Peyer's patch (tissue), 4 donors: Measurements from ENCODE around the gene CFAP97. TPM values are rescaled to one million over a fixed set of nuclear protein-coding genes. Genes with fewer than 3 reads are reported as not detected.
A peak's percentile ranks its signal among the peaks of the same experiment; 100 is the strongest.
"Not testable (repeated sequence)": the region's sequence is repeated elsewhere in the genome, so short reads cannot be mapped to it uniquely, and the experiment has no call there.

Experiments used
- DNase-seq, 3 donors: peaks; one replicate each; pipeline ENCODE4 v3.0.0-alpha.2; 2017 to 2019
- H3K27ac ChIP-seq, 4 donors: fragments of 200-600 bp; sonication (generic); one replicate each; pipeline ENCODE4 v1.5.1; 2016 to 2019
- H3K27me3 ChIP-seq, 2 donors: fragments of 200-600 bp; sonication (generic); one replicate each; pipeline ENCODE4 v1.5.1; 2019
- H3K36me3 ChIP-seq, 3 donors: fragments of 200-600 bp; sonication (generic); one replicate each; pipeline ENCODE4 v1.5.1; 2016 to 2019
- H3K4me1 ChIP-seq, 4 donors: fragments of 200-600 bp; sonication (generic); one replicate each; pipeline ENCODE4 v1.5.1; 2016 to 2019
- H3K4me3 ChIP-seq, 4 donors: fragments of 200-600 bp; sonication (generic); 1 replicate in 3 of 4; 2 replicates in 1 of 4; pipeline ENCODE4 v1.5.1; 2016 to 2019; ENCODE audit warnings: mild to moderate bottlenecking in 1 of 4
- H3K9me3 ChIP-seq, 4 donors: fragments of 200-600 bp; sonication (generic); one replicate each; pipeline ENCODE4 v1.5.1; 2016 to 2019; ENCODE audit warnings: mild to moderate bottlenecking in 1 of 4
- CTCF ChIP-seq, 6 experiments: fragments of 450-650 bp in 4 of 6; fragments of 200-600 bp in 2 of 6; sonication (generic) in 1 of 6; IDR thresholded peaks; one replicate each; pipeline ENCODE4 v1.5.1; 2017 to 2019; ENCODE audit warnings: antibody characterized with exemption in 6 of 6, mild to moderate bottlenecking in 3 of 6, moderate library complexity in 1 of 6
- POLR2A ChIP-seq, 2 donors: fragments of 450-650 bp; IDR thresholded peaks; one replicate each; pipeline ENCODE4 v1.5.1; 2017; ENCODE audit warnings: antibody characterized with exemption in 2 of 2, mild to moderate bottlenecking in 2 of 2, moderate library complexity in 2 of 2
- total RNA-seq, 4 donors: library from RNA; depleted of rRNA; stranded (reverse); fragments of >200 nt; gene quantifications; one replicate each; pipeline ENCODE4 v1.1.0, GENCODE V29; 2016

The CFAP97 gene
- total RNA-seq, 4 donors from 2014 or later: 10.9 to 32.2 (median 12.7) TPM

GRCh38 chr4:185209031-185209851 is 5.4 kb upstream of the CFAP97 start, which contains the start of gene SNX25:
Gene SNX25, plus strand, starts transcription at chr4:185209598. Its CDS starts 229 bp downstream, at chr4:185209827.
- H3K27ac ChIP-seq: peak within 1 kb of the TSS; percentile 83 to 93 (median 86)
- H3K27me3 ChIP-seq: no peaks in the 10 kb centered on the region
- H3K4me3 ChIP-seq: peak within 1 kb of the TSS; percentile 61 to 93 (median 74)
- no peaks in the 10 kb centered on the region for H3K36me3 ChIP-seq
- H3K4me1 ChIP-seq: peaks cover 0 to 23% (median 6%) of the 10 kb centered on the region in 4 donors
- peak; percentile 47 to 84 for TF ChIP-seq POLR2A (IDR thresholded peaks at IDR 0.05)
- peak in 5 of 6 experiments; percentile 7 to 39 (median 33) for TF ChIP-seq CTCF (IDR thresholded peaks at IDR 0.05)
- DNase-seq: peak; percentile 89 to 95 (median 93)
- no peaks in the 10 kb centered on the region for H3K9me3 ChIP-seq

GRCh38 chr4:185207466-185207865 is 3.7 kb upstream of the CFAP97 start:
- no peak for DNase-seq
- no peak for TF ChIP-seq CTCF (IDR thresholded peaks at IDR 0.05)
- no peak for TF ChIP-seq POLR2A (IDR thresholded peaks at IDR 0.05)
- peaks cover 0 to 25% (median 8%) of the 10 kb centered on the region in 4 donors for H3K4me1 ChIP-seq
- no peak overlapping the region for H3K27ac ChIP-seq
- H3K9me3 ChIP-seq: no peaks in the 10 kb centered on the region
- no peak overlapping the region for H3K4me3 ChIP-seq
- no peaks in the 10 kb centered on the region for H3K27me3 ChIP-seq
- H3K36me3 ChIP-seq: no peaks in the 10 kb centered on the region

- DNase-seq: no peak
- Histone ChIP-seq H3K27ac (no peak overlapping the region), H3K4me1 (peaks cover 0 to 29% (median 8%) of the 10 kb centered on the region in 4 donors), H3K27me3 (no peaks in the 10 kb centered on the region), H3K36me3 (no peaks in the 10 kb centered on the region), H3K9me3 (no peaks in the 10 kb centered on the region), H3K4me3 (no peak overlapping the region)
- TF ChIP-seq CTCF (IDR thresholded peaks at IDR 0.05) (no peak), POLR2A (IDR thresholded peaks at IDR 0.05) (no peak)
Observed at GRCh38 chr4:185205697-185206342, 2.0 kb upstream of the CFAP97 start.

- peak overlapping the region in 1 of 4 donors; percentile 97 for H3K27ac ChIP-seq
- not testable (repeated sequence) for H3K27me3 ChIP-seq, DNase-seq, H3K9me3 ChIP-seq, H3K36me3 ChIP-seq, H3K4me3 ChIP-seq
- peaks cover 0 to 29% (median 6%) of the 10 kb centered on the region in 4 donors for H3K4me1 ChIP-seq
Observed at GRCh38 chr4:185205073-185205472, 1.3 kb upstream of the CFAP97 start.

- DNase-seq: no peak
- H3K4me1 ChIP-seq: peaks cover 0 to 29% (median 6%) of the 10 kb centered on the region in 4 donors
- no peaks in the 10 kb centered on the region for H3K36me3 ChIP-seq
- no peak for TF ChIP-seq CTCF (IDR thresholded peaks at IDR 0.05)
- TF ChIP-seq POLR2A (IDR thresholded peaks at IDR 0.05): no peak
- H3K4me3 ChIP-seq: peak overlapping the region; percentile 65 to 93 (median 79)
- no peaks in the 10 kb centered on the region for H3K27me3 ChIP-seq
- peak overlapping the region; percentile 89 to 97 (median 94) for H3K27ac ChIP-seq
- H3K9me3 ChIP-seq: no peaks in the 10 kb centered on the region
Observed at GRCh38 chr4:185204238-185204910, 574 bp upstream of the CFAP97 start.
